B cell (primary cell): ENCODE measurements around the gene INPP4A. TPM values are rescaled to one million over a fixed set of nuclear protein-coding genes. Genes with fewer than 3 reads are reported as not detected.

ENCODE experiments used
- ATAC-seq: fragments of 200-7000 bp; cut with Tn5 transposase; one replicate; pipeline ENCODE4 v1.10.0; 2021; ENCODE audit warnings: low read depth, mild to moderate bottlenecking, moderate number of reproducible peaks, moderate library complexity
- CTCF ChIA-PET: fragments of 350-600 bp; sonication (Branson Sonifier 250); formaldehyde crosslinking; loops from one replicate; lab custom pipeline; 2021; ENCODE audit warnings: antibody characterized with exemption, inconsistent platforms; lab: Charles Lee
- POLR2A ChIA-PET: fragments of 350-600 bp; sonication (Branson Sonifier 250); formaldehyde crosslinking; loops from one replicate; lab custom pipeline; 2021; ENCODE audit warnings: antibody characterized with exemption; lab: Charles Lee
- DNase-seq: peaks from one replicate; pipeline ENCODE4 v3.0.0; 2013
- H2AFZ ChIP-seq: 2 replicates; pipeline ENCODE4 v1.6.1; 2012; ENCODE audit warnings: mild to moderate bottlenecking, low read depth, low read length; ENCODE audit not compliant: insufficient read depth, poor library complexity, severe bottlenecking
- H3K27ac ChIP-seq, 2 donors: 1 replicate in 1 of 2; 2 replicates in 1 of 2; pipeline ENCODE4 v1.5.1; 2012 to 2013; ENCODE audit warnings: low read length in 2 of 2, mild to moderate bottlenecking in 2 of 2, moderate library complexity in 1 of 2
- H3K27me3 ChIP-seq, 4 experiments: fragments of 200-600 bp in 1 of 4; sonication (generic) in 1 of 4; replicated peaks in 1 of 4; 1 replicate in 2 of 4; 2 replicates in 2 of 4; pipeline versions ENCODE4 v1.6.1 to v1.7.0; 2013 to 2016; ENCODE audit warnings: low read length in 3 of 4, mild to moderate bottlenecking in 2 of 4, mixed read lengths in 1 of 4, moderate library complexity in 1 of 4; ENCODE audit not compliant: insufficient read depth in 4 of 4, control insufficient read depth in 3 of 4; ENCODE audit errors: control extremely low read depth in 1 of 4
- H3K36me3 ChIP-seq, 2 experiments: replicated peaks in 1 of 2; 1 replicate in 1 of 2; 2 replicates in 1 of 2; pipeline versions ENCODE4 v1.6.1 to v1.7.1; 2013; ENCODE audit warnings: low read length in 1 of 2; ENCODE audit not compliant: insufficient read depth in 2 of 2, control insufficient read depth in 1 of 2; ENCODE audit errors: control extremely low read depth in 1 of 2, extremely low read depth in 1 of 2
- H3K4me1 ChIP-seq, 2 donors: fragments of 200-600 bp in 1 of 2; sonication (generic) in 1 of 2; 1 replicate in 1 of 2; 2 replicates in 1 of 2; pipeline versions ENCODE4 v1.5.1 to v1.6.1; 2013 to 2017; ENCODE audit warnings: low read length in 2 of 2; ENCODE audit not compliant: control insufficient read depth in 2 of 2, insufficient read depth in 2 of 2
- H3K4me2 ChIP-seq: replicated peaks from 2 replicates; pipeline ENCODE3; 2012; ENCODE audit warnings: mild to moderate bottlenecking, low read depth, low read length; ENCODE audit not compliant: poor library complexity, severe bottlenecking
- H3K4me3 ChIP-seq, 5 experiments: fragments of 200-600 bp in 1 of 5; sonication (generic) in 1 of 5; 1 replicate in 3 of 5; 2 replicates in 2 of 5; pipeline versions ENCODE4 v1.5.1 to v1.7.0; 2011 to 2016; ENCODE audit warnings: low read length in 4 of 5, mild to moderate bottlenecking in 4 of 5, low read depth in 2 of 5, control low read depth in 1 of 5, moderate library complexity in 1 of 5; ENCODE audit not compliant: insufficient read depth in 1 of 5; ENCODE audit errors: control extremely low read depth in 1 of 5, extremely low read depth in 1 of 5
- H3K79me2 ChIP-seq: fragments of 200-600 bp; sonication (generic); one replicate; pipeline ENCODE4 v1.6.0; 2016; ENCODE audit warnings: low read length; ENCODE audit not compliant: control insufficient read depth, insufficient read depth
- H3K9ac ChIP-seq: fragments of 200-600 bp; sonication (generic); 2 replicates; pipeline ENCODE4 v1.6.1; 2017; ENCODE audit warnings: mild to moderate bottlenecking, low read length, moderate library complexity
- H3K9me3 ChIP-seq, 3 donors: one replicate each; pipeline versions ENCODE4 v1.6.1 to v1.7.1; 2013; ENCODE audit warnings: low read length in 2 of 3; ENCODE audit not compliant: control insufficient read depth in 2 of 3, insufficient read depth in 1 of 3; ENCODE audit errors: control extremely low read depth in 1 of 3
- H4K20me1 ChIP-seq: 2 replicates; pipeline ENCODE4 v1.6.0; 2012; ENCODE audit warnings: mild to moderate bottlenecking, low read length; ENCODE audit not compliant: insufficient read depth, control insufficient read depth, poor library complexity, severe bottlenecking
- H3K27ac Mint-ChIP-seq: one replicate; pipeline ENCODE4 v1.8.0; 2021; ENCODE audit warnings: mixed read lengths
- H3K27me3 Mint-ChIP-seq: one replicate; pipeline ENCODE4 v1.8.0; 2021; ENCODE audit warnings: mixed read lengths
- H3K4me1 Mint-ChIP-seq: one replicate; pipeline ENCODE4 v1.8.0; 2021; ENCODE audit warnings: mixed read lengths
- H3K4me3 Mint-ChIP-seq: one replicate; pipeline ENCODE4 v1.8.0; 2021; ENCODE audit warnings: mixed read lengths
- H3K9me3 Mint-ChIP-seq: one replicate; pipeline ENCODE4 v1.8.0; 2022; ENCODE audit warnings: mixed read lengths; ENCODE audit not compliant: insufficient read depth
- CTCF ChIP-seq: fragments of 200-600 bp; IDR thresholded peaks from one replicate; pipeline ENCODE4 v1.8.0; 2022; ENCODE audit warnings: antibody characterized with exemption, mild to moderate bottlenecking
- EZH2 ChIP-seq: IDR thresholded peaks from 2 replicates; pipeline ENCODE4 v1.6.1; 2012; ENCODE audit warnings: borderline replicate concordance, low read depth, mild to moderate bottlenecking, moderate library complexity, low read length; ENCODE audit not compliant: insufficient read depth, poor library complexity, severe bottlenecking
- WGBS: methylation state at CpG from one replicate; pipeline ENCODE4 v1.1.5; 2013; ENCODE audit warnings: missing lambda C conversion rate; ENCODE audit not compliant: insufficient coverage; 5-methylcytosine and 5-hydroxymethylcytosine counted together
- intact Hi-C: fragments of 100-400 bp; cut with micrococcal nuclease; formaldehyde crosslinking; loops from one replicate; pipeline ENCODE4 v1.10.0; 2022
- polyA plus RNA-seq: library from polyadenylated mRNA; depleted of rRNA; stranded (reverse); fragments of >200 nt; gene quantifications from 2 replicates; pipeline ENCODE4 v1.2.3, GENCODE V29; 2012
- total RNA-seq, 2 donors: library from RNA; stranded (reverse); fragments of 120-200 nt in 1 of 2; gene quantifications; 1 replicate in 1 of 2; 2 replicates in 1 of 2; pipeline versions ENCODE4 v1.2.3 to v1.2.4, GENCODE V29; 2013 to 2022

INPP4A gene
- total and polyA plus RNA-seq, 2 donors (not counting 1 experiment from before 2014, with no cell fraction given) = 10.7 to 22.5 TPM

- Histone ChIP-seq H3K79me2 (no peaks in the 10 kb centered on the region), H3K27ac (peak overlapping the region in 1 of 2 donors; percentile 71), H3K4me3 (no peak overlapping the region), H3K9ac (no peak overlapping the region), H3K9me3 (no peaks in the 10 kb centered on the region), H3K4me1 (peaks cover 8 to 36% of the 10 kb centered on the region in 2 donors), H3K4me2 (peak overlapping the region; percentile 36), H2AFZ (peak overlapping the region; percentile 4), H4K20me1 (no peaks in the 10 kb centered on the region), H3K36me3 (peaks cover 1 to 28% of the 10 kb centered on the region in 2 experiments), H3K27me3 (no peaks in the 10 kb centered on the region)
- POLR2A ChIA-PET = interaction anchor here (0.6 to 1.2 kb wide), 3 partner anchors 10 to 1425 kb away, joined by 3 read pairs; no protein-coding TSS in a partner anchor
- peak overlapping the region; percentile 86 for H3K27ac Mint-ChIP-seq
- H3K9me3 Mint-ChIP-seq = no peaks in the 10 kb centered on the region
- H3K4me1 Mint-ChIP-seq = peaks cover 46% of the 10 kb centered on the region
- WGBS = 78% methylated on average over 2 of the region's 5 CpGs
- ATAC-seq (peak; percentile 98), DNase-seq (peak; percentile 88)
- intact Hi-C loops = loop anchor here (2.0 to 5.0 kb wide), 3 partner anchors 52 to 144 kb away; partner anchors contain the start of genes COA5 and UNC50
- no peak for TF ChIP-seq CTCF
- TF ChIP-seq EZH2 = no peak
- no peaks in the 10 kb centered on the region for H3K27me3 Mint-ChIP-seq
- peak overlapping the region; percentile 57 for H3K4me3 Mint-ChIP-seq
- CTCF ChIA-PET = interaction anchor here (1.4 to 5.5 kb wide), 3 partner anchors 13 to 281 kb away, joined by 3 to 31 read pairs (median 4); no protein-coding TSS in a partner anchor
Measured at GRCh38 chr2:98556344-98557033, 111.8 kb downstream of the INPP4A start.
